HCT116 (cell line): ENCODE results near the gene NCDN. TPM values are rescaled to one million over a fixed set of nuclear protein-coding genes. Genes with fewer than 3 reads are reported as not detected.

Experiments
- ATAC-seq: fragments of 200-7000 bp; cut with Tn5 transposase; 2 replicates; pipeline ENCODE4 v1.9.1; 2020; ENCODE audit warnings: mild to moderate bottlenecking, moderate library complexity
- BruUV-seq: library from RNA; stranded (reverse); fragments of 400-500 nt; replicated peaks from 2 replicates; lab custom pipeline; 2021; lab: Mats Ljungman, UMichigan
- CTCF ChIA-PET: fragments of 300-600 bp; sonication (Branson Sonifier 250); formaldehyde crosslinking; loops from one replicate; lab custom pipeline; 2021; ENCODE audit warnings: antibody characterized with exemption; lab: Charles Lee
- POLR2A ChIA-PET: fragments of 300-600, 350-600 bp; sonication (Branson Sonifier 250); formaldehyde crosslinking; loops from one replicate; lab custom pipeline; 2021; ENCODE audit warnings: antibody characterized with exemption; lab: Charles Lee
- RAD21 ChIA-PET, 2 experiments: fragments of 300-600 bp; sonication (Branson Sonifier 250); formaldehyde crosslinking; loops; one replicate each; lab custom pipeline; 2023; ENCODE audit warnings: low total read pairs in 2 of 2; ENCODE audit not compliant: uncharacterized antibody in 2 of 2, unreplicated experiment in 2 of 2, low non-redundant PET in 1 of 2; lab: Charles Lee
- DNase-seq: peaks from one replicate; pipeline ENCODE4 v3.0.0-alpha.2; 2010; ENCODE audit warnings: low read depth, low spot score
- H2AFZ ChIP-seq: fragments of 200-600 bp; shearing (Covaris generic), sonication (generic); 2 replicates; pipeline ENCODE4 v1.6.1; 2017; ENCODE audit warnings: low read depth, mixed run types, mixed read lengths, antibody characterized with exemption, low read length; ENCODE audit not compliant: poor library complexity, severe bottlenecking
- H3K27ac ChIP-seq: 2 replicates; pipeline ENCODE4 v1.5.1; 2012; ENCODE audit warnings: low read depth, low read length
- H3K27me3 ChIP-seq: fragments of 200-600 bp; sonication (generic); 2 replicates; pipeline ENCODE4 v1.6.1; 2016; ENCODE audit warnings: mixed run types, low read length, mixed read lengths; ENCODE audit not compliant: insufficient read depth
- H3K36me3 ChIP-seq, 2 experiments: fragments of 200-500 bp in 1 of 2; fragments of 200-600 bp in 1 of 2; sonication (Bioruptor generic) in 1 of 2; sonication (generic) in 1 of 2; 2 replicates each; pipeline versions ENCODE4 v1.5.1 to v1.6.1; 2014 to 2016; ENCODE audit warnings: low read length in 2 of 2, inconsistent platforms in 1 of 2, mixed read lengths in 1 of 2, mixed run types in 1 of 2; ENCODE audit not compliant: insufficient read depth in 2 of 2, control insufficient read depth in 1 of 2
- H3K4me1 ChIP-seq, 2 experiments: fragments of 200-600 bp in 1 of 2; sonication (generic) in 1 of 2; 2 replicates each; pipeline versions ENCODE4 v1.5.1 to v1.6.1; 2012 to 2017; ENCODE audit warnings: low read length in 2 of 2, inconsistent platforms in 1 of 2, mild to moderate bottlenecking in 1 of 2, mixed read lengths in 1 of 2, mixed run types in 1 of 2, moderate library complexity in 1 of 2; ENCODE audit not compliant: insufficient read depth in 2 of 2, control insufficient read depth in 1 of 2
- H3K4me2 ChIP-seq: fragments of 200-600 bp; sonication (generic); 2 replicates; pipeline ENCODE4 v1.6.1; 2017; ENCODE audit warnings: mixed run types, low read length, mixed read lengths
- H3K4me3 ChIP-seq, 2 experiments: fragments of 200-600 bp in 1 of 2; sonication (generic) in 1 of 2; replicated peaks in 1 of 2; 2 replicates each; pipeline ENCODE4 v1.5.1; 2011 to 2016; ENCODE audit warnings: low read length in 2 of 2, control low read depth in 1 of 2, low read depth in 1 of 2, mild to moderate bottlenecking in 1 of 2, mixed read lengths in 1 of 2, mixed run types in 1 of 2
- H3K79me2 ChIP-seq: fragments of 200-600 bp; sonication (generic); 2 replicates; pipeline ENCODE4 v1.6.1; 2017; ENCODE audit warnings: mild to moderate bottlenecking, mixed run types, low read length, moderate library complexity, mixed read lengths; ENCODE audit not compliant: insufficient read depth
- H3K9ac ChIP-seq: fragments of 200-600 bp; sonication (generic); 2 replicates; pipeline ENCODE4 v1.6.1; 2016; ENCODE audit warnings: low read length, mixed read lengths
- H3K9me2 ChIP-seq: fragments of 200-600 bp; sonication (generic), shearing (Covaris generic); 2 replicates; pipeline ENCODE4 v1.6.1; 2017; ENCODE audit warnings: mixed run types, mild to moderate bottlenecking, moderate library complexity; ENCODE audit not compliant: insufficient read depth
- H3K9me3 ChIP-seq, 2 experiments: fragments of 200-500 bp in 1 of 2; fragments of 200-600 bp in 1 of 2; sonication (Bioruptor generic) in 1 of 2; sonication (generic) in 1 of 2; 2 replicates each; pipeline ENCODE4 v1.6.1; 2014 to 2017; ENCODE audit warnings: low read length in 2 of 2, mixed read lengths in 2 of 2, inconsistent platforms in 1 of 2, low read depth in 1 of 2, mild to moderate bottlenecking in 1 of 2, mixed run types in 1 of 2, moderate library complexity in 1 of 2; ENCODE audit not compliant: control insufficient read depth in 1 of 2, insufficient read depth in 1 of 2
- H4K20me1 ChIP-seq: fragments of 200-600 bp; sonication (generic), shearing (Covaris generic); 2 replicates; pipeline ENCODE4 v1.6.1; 2017; ENCODE audit warnings: mixed run types, mild to moderate bottlenecking, moderate library complexity; ENCODE audit not compliant: insufficient read depth
- CBX3 ChIP-seq: IDR thresholded peaks from 2 replicates; pipeline ENCODE4 v1.6.1; 2012; ENCODE audit warnings: low read depth
- CEBPB ChIP-seq: IDR thresholded peaks from 2 replicates; pipeline ENCODE4 v1.6.1; 2012; ENCODE audit warnings: low read depth
- EGR1 ChIP-seq: IDR thresholded peaks from 2 replicates; pipeline ENCODE4 v1.6.1; 2012; ENCODE audit warnings: low read depth
- ELF1 ChIP-seq: IDR thresholded peaks from 2 replicates; pipeline ENCODE4 v1.6.1; 2012; ENCODE audit warnings: low read depth, borderline replicate concordance
- EZH2 ChIP-seq: fragments of 200-600 bp; sonication (generic); IDR thresholded peaks from 2 replicates; pipeline ENCODE4 v1.6.1; 2017; ENCODE audit warnings: antibody characterized with exemption, mixed run types
- EZH2phosphoT487 ChIP-seq: fragments of 200-600 bp; IDR thresholded peaks from 2 replicates; pipeline ENCODE4 v1.6.1; 2018; ENCODE audit warnings: antibody characterized with exemption, borderline replicate concordance
- FOSL1 ChIP-seq: IDR thresholded peaks from 2 replicates; pipeline ENCODE4 v1.6.1; 2012; ENCODE audit warnings: low read depth
- JUND ChIP-seq: IDR thresholded peaks from 2 replicates; pipeline ENCODE4 v1.6.1; 2012
- POLR2A ChIP-seq: IDR thresholded peaks from 2 replicates; pipeline ENCODE4 v1.7.0; 2011; ENCODE audit warnings: borderline replicate concordance; ENCODE audit not compliant: insufficient read depth, insufficient read length; ENCODE audit errors: extremely low read depth
- POLR2AphosphoS5 ChIP-seq: IDR thresholded peaks from 2 replicates; pipeline ENCODE4 v1.6.1; 2011; ENCODE audit warnings: mild to moderate bottlenecking, low read depth, low read length, moderate library complexity
- RAD21 ChIP-seq: IDR thresholded peaks from 2 replicates; pipeline ENCODE4 v1.6.1; 2012; ENCODE audit warnings: low read depth, mild to moderate bottlenecking
- SIN3A ChIP-seq: IDR thresholded peaks from 2 replicates; pipeline ENCODE4 v1.6.1; 2012; ENCODE audit warnings: low read depth
- SRF ChIP-seq: IDR thresholded peaks from 2 replicates; pipeline ENCODE4 v1.6.1; 2012; ENCODE audit warnings: low read depth
- YY1 ChIP-seq: IDR thresholded peaks from 2 replicates; pipeline ENCODE4 v1.6.1; 2011; ENCODE audit warnings: low read length, low read depth, moderate library complexity, mild to moderate bottlenecking; ENCODE audit not compliant: insufficient replicate concordance; ENCODE audit errors: extremely low read depth
- ZFX ChIP-seq: fragments of 450-650 bp; IDR thresholded peaks from 2 replicates; pipeline ENCODE4 v1.6.1; 2017
- ZNF274 ChIP-seq: fragments of 200-500 bp; sonication (Bioruptor generic); IDR thresholded peaks from 2 replicates; pipeline ENCODE4 v1.6.1; 2014; ENCODE audit warnings: mild to moderate bottlenecking, low read depth, low read length, inconsistent platforms
- intact Hi-C: fragments of 100-400 bp; cut with micrococcal nuclease; formaldehyde crosslinking; loops from 2 replicates; pipeline ENCODE4 v1.10.0; 2022
- total RNA-seq: library from RNA; stranded (reverse); gene quantifications from one replicate; pipeline ENCODE4 v1.2.1, GENCODE V29; 2021; ENCODE audit not compliant: unreplicated experiment
- TF ChIP-seq, protein P1 (sequence below): IDR thresholded peaks from 2 replicates; pipeline ENCODE4 v1.6.1; 2011; ENCODE audit warnings: mild to moderate bottlenecking, low read length, moderate library complexity; ENCODE audit not compliant: insufficient replicate concordance; ENCODE audit errors: extremely low read depth
- TF ChIP-seq, protein P2 (sequence below), 3 experiments: fragments of 200-600 bp in 1 of 3; sonication (generic) in 1 of 3; IDR thresholded peaks in 2 of 3; conservative IDR thresholded peaks in 1 of 3; 2 replicates each; pipeline ENCODE4 v1.5.1; 2012 to 2017; ENCODE audit warnings: low read depth in 2 of 3, low read length in 2 of 3, antibody characterized with exemption in 1 of 3, borderline replicate concordance in 1 of 3, control low read depth in 1 of 3, mild to moderate bottlenecking in 1 of 3, mixed read lengths in 1 of 3, mixed run types in 1 of 3, moderate library complexity in 1 of 3; ENCODE audit not compliant: insufficient read depth in 1 of 3
- TF ChIP-seq, protein P3 (sequence below): IDR thresholded peaks from 2 replicates; pipeline ENCODE4 v1.6.1; 2012

NCDN gene
- total RNA-seq, 1 experiment from 2014 or later: 24.5 TPM

DNA sequence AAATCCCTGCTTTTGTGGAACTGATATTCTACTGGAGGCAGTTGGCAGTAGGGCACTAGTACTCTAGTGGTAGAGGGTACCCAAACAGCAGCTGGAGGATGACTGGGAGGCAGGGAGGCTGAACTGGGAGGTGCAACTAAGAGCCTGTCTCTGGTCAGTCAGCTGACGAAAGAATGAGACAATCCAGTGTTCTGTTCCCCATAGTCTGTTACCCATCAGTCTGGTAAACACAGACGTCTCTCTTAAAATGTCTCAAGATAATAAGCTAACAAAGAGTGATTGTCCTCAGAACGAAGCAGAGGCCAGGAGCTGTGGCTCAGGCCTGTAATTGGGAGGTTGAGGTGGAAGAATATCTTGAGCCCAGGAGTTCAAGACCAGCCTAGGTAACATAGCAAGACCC lies 45.9 kb downstream of the NCDN start:
- H2AFZ ChIP-seq: no peak overlapping the region
- no peak overlapping the region for H3K4me2 ChIP-seq
- H3K79me2 ChIP-seq: peaks cover 44% of the 10 kb centered on the region
- ChIA-PET CTCF (no interaction called here), POLR2A (interaction anchor here (0.7 kb wide), 1 partner anchor 33 kb away, joined by 3 read pairs; no protein-coding TSS in a partner anchor), RAD21 (no interaction called here)
- peaks cover 11% of the 10 kb centered on the region; the same call in 1 of the 2 replicates for H4K20me1 ChIP-seq
- BruUV-seq: no TSS peak
- DNase-seq (no peak), ATAC-seq (no peak)
- no peak overlapping the region for H3K4me3 ChIP-seq
- H3K27ac ChIP-seq: no peak overlapping the region
- no peaks in the 10 kb centered on the region for H3K27me3 ChIP-seq
- H3K9ac ChIP-seq: no peak overlapping the region
- intact Hi-C loops: no loop called here
- H3K9me2 ChIP-seq: no peaks in the 10 kb centered on the region
- H3K4me1 ChIP-seq: no peaks in the 10 kb centered on the region
- peaks cover 50 to 56% of the 10 kb centered on the region in 2 experiments for H3K36me3 ChIP-seq
- TF ChIP-seq JUND (no peak), FOSL1 (no peak), CBX3 (no peak), SRF (no peak), ELF1 (no peak), EGR1 (no peak), CEBPB (no peak), POLR2A (no peak), SIN3A (no peak), ZNF274 (no peak), YY1 (no peak), ZFX (no peak), EZH2phosphoT487 (no peak), POLR2AphosphoS5 (no peak), RAD21 (no peak), EZH2 (no peak)
- TF ChIP-seq, protein P1, sequence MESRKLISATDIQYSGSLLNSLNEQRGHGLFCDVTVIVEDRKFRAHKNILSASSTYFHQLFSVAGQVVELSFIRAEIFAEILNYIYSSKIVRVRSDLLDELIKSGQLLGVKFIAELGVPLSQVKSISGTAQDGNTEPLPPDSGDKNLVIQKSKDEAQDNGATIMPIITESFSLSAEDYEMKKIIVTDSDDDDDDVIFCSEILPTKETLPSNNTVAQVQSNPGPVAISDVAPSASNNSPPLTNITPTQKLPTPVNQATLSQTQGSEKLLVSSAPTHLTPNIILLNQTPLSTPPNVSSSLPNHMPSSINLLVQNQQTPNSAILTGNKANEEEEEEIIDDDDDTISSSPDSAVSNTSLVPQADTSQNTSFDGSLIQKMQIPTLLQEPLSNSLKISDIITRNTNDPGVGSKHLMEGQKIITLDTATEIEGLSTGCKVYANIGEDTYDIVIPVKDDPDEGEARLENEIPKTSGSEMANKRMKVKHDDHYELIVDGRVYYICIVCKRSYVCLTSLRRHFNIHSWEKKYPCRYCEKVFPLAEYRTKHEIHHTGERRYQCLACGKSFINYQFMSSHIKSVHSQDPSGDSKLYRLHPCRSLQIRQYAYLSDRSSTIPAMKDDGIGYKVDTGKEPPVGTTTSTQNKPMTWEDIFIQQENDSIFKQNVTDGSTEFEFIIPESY: no peak
- TF ChIP-seq, protein P2, sequence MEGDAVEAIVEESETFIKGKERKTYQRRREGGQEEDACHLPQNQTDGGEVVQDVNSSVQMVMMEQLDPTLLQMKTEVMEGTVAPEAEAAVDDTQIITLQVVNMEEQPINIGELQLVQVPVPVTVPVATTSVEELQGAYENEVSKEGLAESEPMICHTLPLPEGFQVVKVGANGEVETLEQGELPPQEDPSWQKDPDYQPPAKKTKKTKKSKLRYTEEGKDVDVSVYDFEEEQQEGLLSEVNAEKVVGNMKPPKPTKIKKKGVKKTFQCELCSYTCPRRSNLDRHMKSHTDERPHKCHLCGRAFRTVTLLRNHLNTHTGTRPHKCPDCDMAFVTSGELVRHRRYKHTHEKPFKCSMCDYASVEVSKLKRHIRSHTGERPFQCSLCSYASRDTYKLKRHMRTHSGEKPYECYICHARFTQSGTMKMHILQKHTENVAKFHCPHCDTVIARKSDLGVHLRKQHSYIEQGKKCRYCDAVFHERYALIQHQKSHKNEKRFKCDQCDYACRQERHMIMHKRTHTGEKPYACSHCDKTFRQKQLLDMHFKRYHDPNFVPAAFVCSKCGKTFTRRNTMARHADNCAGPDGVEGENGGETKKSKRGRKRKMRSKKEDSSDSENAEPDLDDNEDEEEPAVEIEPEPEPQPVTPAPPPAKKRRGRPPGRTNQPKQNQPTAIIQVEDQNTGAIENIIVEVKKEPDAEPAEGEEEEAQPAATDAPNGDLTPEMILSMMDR (IDR thresholded peaks at IDR 0.05 in 2 of 3, conservative IDR thresholded peaks at IDR 0.05 in 1 of 3; ENCODE audit: borderline replicate concordance in 1 of 3, insufficient read depth in 1 of 3, low read depth in 2 of 3, low read length in 2 of 3): no peak
- TF ChIP-seq, protein P3, sequence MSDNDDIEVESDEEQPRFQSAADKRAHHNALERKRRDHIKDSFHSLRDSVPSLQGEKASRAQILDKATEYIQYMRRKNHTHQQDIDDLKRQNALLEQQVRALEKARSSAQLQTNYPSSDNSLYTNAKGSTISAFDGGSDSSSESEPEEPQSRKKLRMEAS: no peak
- H3K9me3 ChIP-seq: no peaks in the 10 kb centered on the region
